NCI-H1930 (cell line): ENCODE results near the gene GDI2.
"Not testable (repeated sequence)": the region's sequence is repeated elsewhere in the genome, so short reads cannot be mapped to it uniquely, and the experiment has no call there.

Experiments
- DNase-seq, 2 experiments: peaks; one replicate each; lab custom pipeline; 2025; lab: John Stamatoyannopoulos, UW

The GDI2 gene

GRCh38 chr10:5827841-5828240 is 14.6 kb upstream of the GDI2 start:
- DNase-seq = no peak

GRCh38 chr10:5826511-5826910 is 13.3 kb upstream of the GDI2 start:
- not testable (repeated sequence) for DNase-seq

- DNase-seq = no peak
Observed at GRCh38 chr10:5818894-5819293, 5.7 kb upstream of the GDI2 start.

GRCh38 chr10:5818048-5818331 is 4.8 kb upstream of the GDI2 start:
- DNase-seq = no peak

GRCh38 chr10:5817322-5818047 is 4.3 kb upstream of the GDI2 start:
- no peak for DNase-seq

- DNase-seq = no peak
Observed at GRCh38 chr10:5816170-5816569, 2.9 kb upstream of the GDI2 start.

- no peak for DNase-seq
Observed at GRCh38 chr10:5814110-5815107, 1.2 kb upstream of the GDI2 start.

- no peak for DNase-seq
Observed at GRCh38 chr10:5813091-5813340, 218 bp downstream of the GDI2 start.

- DNase-seq = no peak
Observed at GRCh38 chr10:5812283-5813090, 747 bp downstream of the GDI2 start.

- no peak for DNase-seq
Observed at GRCh38 chr10:5811387-5811821, 1.8 kb downstream of the GDI2 start.

GRCh38 chr10:5810225-5810624 is 3.0 kb downstream of the GDI2 start:
- DNase-seq = no peak

- DNase-seq = no peak
Observed at GRCh38 chr10:5809527-5810154, 3.6 kb downstream of the GDI2 start.

- not testable (repeated sequence) for DNase-seq
Observed at GRCh38 chr10:5808783-5809392, 4.3 kb downstream of the GDI2 start.

- DNase-seq = no peak
Observed at GRCh38 chr10:5806745-5807144, 6.5 kb downstream of the GDI2 start.

GRCh38 chr10:5805711-5806110 is 7.5 kb downstream of the GDI2 start:
- no peak for DNase-seq

- no peak for DNase-seq
Observed at GRCh38 chr10:5805260-5805659, 8.0 kb downstream of the GDI2 start.

- no peak for DNase-seq
Observed at GRCh38 chr10:5804386-5804785, 8.8 kb downstream of the GDI2 start.

- no peak for DNase-seq
Observed at GRCh38 chr10:5800782-5801181, 12.5 kb downstream of the GDI2 start.

- no peak for DNase-seq
Observed at GRCh38 chr10:5794236-5794635, 19.0 kb downstream of the GDI2 start.

- no peak for DNase-seq
Observed at GRCh38 chr10:5789626-5790025, 23.6 kb downstream of the GDI2 start.

- DNase-seq = no peak
Observed at GRCh38 chr10:5788969-5789368, 24.3 kb downstream of the GDI2 start.

- DNase-seq = no peak
Observed at GRCh38 chr10:5783300-5783699, 29.9 kb downstream of the GDI2 start.
